Activated CD8-positive, alpha-beta memory T cell treated with anti-CD3 and anti-CD28 coated beads, Interleukin-2, amount 50 U/mL, for 24 hours (primary cell): ENCODE results near the gene SOX9.
"Not testable (repeated sequence)": the region's sequence is repeated elsewhere in the genome, so short reads cannot be mapped to it uniquely, and the experiment has no call there.

Experiments
- DNase-seq: peaks from one replicate; pipeline ENCODE4 v3.0.0-alpha.2; 2020; ENCODE audit errors: extremely low read depth

Gene SOX9

DNA sequence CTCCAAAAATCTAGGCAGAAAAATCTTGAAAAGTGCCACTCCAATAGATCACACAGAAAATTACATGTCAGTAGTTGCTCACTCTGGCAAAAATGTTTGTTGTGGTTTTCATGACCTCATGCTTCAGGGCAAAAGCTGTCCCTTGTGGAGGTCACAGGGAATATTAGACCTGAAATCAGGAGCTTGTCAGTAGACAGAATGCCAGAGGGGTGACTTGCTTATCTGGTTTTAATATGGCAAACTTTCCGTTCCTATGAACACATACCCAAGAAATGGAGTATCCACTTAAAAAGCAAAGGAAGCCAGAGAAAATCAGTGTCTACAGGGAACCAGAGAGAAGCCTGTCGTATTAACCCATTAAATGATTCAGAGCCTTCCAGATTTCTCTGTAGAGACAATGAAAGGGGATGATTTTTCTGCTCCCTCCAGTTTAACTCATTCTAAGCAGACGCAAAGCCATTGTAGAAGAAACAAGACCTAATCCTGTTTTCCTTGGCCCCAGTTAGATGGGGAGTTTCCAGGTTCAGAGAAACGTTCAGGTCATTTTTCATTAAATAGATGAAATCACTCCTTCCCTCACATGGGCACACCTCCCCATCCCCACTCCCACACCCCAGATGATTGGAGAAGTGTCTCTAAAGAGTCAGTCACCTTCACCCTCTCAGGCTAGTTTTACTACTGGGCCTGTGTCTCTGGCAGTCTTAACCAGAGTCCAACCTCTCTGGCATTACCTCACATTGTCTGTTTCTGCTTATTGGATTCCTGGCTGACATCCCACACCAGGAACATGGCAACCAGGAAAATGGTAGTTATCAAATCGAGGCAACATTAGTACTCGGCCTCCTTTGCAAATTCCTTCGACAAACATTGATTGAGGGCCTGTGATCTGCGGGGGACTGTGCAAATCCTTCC lies 6.0 kb downstream of the SOX9 start:
- no peak for DNase-seq

DNA sequence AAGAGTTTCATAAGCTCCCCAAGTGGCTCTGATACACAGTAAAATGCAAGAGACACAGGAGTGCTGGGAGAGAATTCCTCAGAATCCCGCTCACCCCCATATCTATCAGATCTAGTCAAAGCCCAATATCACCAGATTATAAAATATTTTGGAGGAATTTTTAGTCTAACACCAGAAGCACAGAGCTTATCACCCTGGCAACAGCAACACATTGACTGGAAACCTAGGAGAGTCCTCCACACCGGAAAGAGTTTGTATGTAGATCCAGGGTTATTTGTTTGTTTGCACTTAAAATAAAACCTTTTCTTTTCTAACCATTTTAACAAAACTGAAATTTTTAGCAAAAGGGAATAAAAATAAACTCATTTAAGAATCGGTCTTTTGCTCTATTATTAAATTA lies 7.2 kb downstream of the SOX9 start:
- DNase-seq, result no peak

DNA sequence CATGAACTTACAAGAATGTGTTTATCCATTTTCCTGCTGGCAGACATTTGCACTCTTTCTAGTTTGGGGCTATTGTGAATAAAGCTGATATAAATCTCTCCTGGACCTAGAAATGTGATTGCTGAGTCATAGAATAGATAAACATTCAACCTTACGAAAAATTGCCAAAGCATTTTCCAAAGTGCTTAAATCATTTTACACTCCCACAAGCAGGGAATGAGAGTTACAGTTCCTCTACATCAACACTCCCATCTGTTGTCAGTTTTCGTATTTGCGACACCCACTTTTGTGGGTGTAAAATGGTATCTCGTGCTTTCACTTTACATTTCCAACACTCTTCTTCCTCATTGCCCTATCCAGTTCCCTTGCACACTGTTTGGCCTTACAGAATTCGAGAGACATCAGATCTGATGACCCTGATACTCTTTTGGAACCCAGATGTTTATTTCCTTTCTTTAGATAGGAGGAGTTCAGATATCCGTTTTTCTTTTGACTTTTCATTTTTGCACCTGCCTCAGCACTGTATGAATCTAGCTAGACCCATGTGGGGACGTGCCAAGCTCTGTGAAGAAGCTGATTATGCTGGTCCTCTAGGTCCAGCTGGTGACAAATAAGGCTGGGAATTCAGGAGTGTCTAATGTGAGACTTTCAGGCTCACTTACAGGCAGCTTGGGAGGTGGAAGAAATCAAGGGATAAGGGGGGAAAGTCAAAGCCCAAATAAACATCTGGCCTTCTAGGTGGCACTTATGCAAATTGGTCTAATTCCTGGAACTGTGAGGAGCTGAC lies 14.0 kb downstream of the SOX9 start:
- no peak for DNase-seq

DNA sequence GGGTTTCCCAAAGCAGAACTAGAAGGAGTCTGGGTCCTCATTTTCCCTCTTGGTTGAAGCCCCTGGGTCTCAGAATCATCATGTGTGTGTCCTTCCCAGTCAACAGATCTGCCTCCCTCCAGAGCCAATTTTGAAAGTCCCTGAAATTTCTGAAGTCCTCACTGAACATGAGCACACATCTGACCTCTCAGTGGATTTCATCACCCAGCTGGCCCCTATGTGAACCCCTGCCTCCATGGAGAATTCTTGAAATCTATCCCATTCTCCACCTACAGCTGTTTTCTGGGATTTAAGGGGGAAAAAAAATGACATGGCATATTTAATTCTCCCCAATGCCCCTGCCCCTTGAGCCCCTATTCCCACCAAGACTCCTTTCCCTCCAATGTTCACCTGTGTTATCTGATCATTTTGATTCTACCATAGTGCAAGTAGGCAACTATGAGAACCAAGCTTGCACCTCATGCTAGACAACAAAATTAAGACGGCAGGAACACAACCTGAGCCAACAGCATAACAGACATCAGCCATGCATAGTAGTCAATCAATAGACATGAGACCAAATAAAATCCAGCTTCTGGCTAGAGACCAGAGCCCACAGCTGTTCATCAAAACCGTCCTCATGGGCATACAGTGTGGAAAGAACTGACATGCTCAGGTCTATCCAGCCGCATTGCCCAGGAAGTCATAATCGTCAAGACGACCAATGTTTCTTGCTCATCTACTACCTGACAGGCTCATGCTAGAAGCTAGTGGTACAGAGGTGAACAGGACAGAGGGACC lies 14.9 kb downstream of the SOX9 start:
- no peak for DNase-seq

DNA sequence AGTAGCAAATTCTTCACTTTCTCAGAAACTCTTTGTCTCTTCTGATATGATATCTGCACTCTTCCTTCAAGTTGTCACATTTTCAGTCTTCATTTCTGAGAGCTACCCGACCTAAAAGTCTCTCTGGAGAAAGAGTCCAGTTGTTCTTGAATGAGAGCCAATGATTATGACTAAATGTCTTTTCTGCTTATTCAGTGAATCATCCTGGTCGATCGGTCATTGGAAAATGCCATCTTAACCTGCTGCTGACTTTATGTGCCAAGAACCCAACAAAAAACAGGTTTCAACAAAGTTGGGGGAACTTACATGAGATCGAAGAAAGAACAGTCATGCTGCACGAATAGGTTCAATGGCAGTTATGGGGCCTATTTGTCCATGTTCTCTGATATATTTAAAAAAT lies 15.9 kb downstream of the SOX9 start:
- no peak for DNase-seq

DNA sequence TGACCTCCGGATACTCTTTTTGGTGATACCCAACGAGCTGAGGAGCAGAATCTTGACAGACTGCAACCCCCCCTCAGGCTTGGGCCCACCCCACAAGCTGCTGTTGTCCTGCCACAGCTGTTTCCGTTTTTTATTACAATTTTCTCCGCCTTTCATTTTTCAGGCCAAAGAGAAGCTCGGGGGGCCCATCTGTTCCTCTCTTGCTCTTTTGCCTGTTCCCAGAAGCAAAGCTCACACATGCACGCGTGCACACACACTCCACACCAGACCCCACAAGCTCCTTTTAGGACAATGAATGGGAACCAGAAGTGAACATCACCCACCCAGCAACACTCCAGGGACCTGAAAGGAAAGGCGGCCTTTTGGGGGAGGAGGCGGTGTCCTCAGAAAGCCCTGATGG lies 16.3 kb downstream of the SOX9 start:
- no peak for DNase-seq

DNA sequence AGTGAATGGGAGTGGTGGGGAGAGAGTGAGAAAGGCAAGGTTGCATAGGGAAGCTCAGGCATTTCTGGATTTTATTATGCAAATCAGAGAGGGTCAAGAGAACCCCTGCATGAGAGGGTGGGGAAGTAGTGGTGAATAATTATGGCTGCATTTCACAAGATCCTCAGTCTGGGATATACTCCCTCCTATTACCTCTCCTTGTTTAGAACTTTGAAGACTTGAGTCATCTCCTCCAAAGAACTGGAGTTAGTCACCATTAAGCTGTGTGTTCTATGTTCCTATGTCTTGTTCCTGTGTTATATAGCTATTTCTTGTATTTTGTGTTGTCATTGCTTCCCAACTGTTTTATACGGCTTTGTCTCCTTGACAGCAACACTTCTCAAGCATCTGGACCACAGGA lies 18.4 kb downstream of the SOX9 start:
- no peak for DNase-seq

DNA sequence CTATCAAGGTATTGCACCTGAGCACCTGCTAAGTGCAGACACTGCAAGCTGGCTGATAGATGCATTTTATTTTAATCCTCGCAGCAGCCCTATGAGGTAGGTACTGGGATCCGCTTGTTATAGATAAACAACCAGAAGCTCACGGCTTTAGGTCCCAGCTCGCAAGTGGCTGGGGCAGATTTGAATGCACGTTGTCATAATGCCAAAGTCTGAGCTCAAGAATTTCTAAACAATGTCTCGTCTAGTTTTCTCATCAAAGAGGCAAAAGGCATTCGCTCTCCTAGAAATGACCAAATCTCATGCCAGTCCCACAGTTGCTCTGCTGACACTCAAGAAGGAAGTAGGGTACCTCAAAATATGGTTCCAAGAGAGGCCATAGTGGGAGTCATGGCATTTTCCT lies 20.5 kb downstream of the SOX9 start:
- DNase-seq, result no peak

DNA sequence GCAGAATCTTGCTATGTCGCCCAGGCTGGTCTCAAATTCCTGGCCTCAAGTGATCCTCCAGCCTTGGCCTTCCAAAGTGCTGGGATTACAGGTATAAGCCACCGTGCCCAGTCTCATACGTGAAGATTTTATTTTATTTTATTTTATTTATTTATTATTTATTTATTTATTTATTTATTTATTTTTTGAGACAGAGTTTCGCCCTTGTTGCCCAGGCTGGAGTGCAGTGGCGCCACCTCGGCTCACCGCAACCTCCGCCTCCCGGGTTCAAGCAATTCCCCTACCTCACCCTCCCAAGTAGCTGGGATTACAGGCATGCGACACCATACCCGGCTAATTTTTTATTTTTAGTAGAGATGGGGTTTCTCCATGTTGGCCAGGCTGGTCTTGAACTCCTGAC lies 21.3 kb downstream of the SOX9 start:
- not testable (repeated sequence) for DNase-seq

DNA sequence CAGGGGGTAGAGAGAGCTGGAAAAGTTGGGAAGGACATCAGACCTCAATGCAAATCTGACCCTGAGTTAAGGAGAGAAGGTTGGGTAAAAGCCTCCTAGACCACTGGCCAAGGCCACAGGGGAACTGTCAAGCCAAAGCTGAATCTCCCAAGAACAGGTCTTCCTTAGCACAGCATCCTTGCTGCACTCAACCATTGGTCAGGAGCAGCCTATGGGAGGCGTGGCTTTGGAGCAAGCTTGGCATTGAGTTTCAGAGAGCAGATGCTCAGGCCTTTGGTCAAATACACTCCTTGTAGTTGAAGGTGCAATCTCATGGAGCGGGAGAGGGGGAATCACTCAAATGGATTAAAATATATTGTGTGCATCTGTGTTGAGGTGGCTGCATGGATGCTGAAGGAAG lies 21.8 kb downstream of the SOX9 start:
- no peak for DNase-seq

DNA sequence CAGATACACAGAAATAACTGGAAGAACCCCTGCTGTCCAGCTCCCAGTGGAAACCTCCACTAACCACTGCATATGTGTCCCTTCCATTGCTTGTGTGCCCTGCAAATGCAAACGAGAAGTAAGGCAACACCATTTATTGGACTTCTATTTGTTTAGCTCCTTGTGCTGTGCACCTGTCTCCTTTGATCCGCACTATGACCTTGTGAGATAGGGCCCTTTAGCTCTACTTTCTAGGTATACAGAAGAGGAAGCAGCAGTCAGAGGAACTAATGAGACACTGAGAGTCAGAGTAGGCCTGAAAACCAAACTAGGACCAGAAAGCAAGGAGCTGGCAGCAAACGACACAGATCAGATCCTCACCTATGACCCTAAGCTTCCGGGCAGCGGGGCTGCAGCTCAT lies 22.4 kb downstream of the SOX9 start:
- DNase-seq, result no peak

DNA sequence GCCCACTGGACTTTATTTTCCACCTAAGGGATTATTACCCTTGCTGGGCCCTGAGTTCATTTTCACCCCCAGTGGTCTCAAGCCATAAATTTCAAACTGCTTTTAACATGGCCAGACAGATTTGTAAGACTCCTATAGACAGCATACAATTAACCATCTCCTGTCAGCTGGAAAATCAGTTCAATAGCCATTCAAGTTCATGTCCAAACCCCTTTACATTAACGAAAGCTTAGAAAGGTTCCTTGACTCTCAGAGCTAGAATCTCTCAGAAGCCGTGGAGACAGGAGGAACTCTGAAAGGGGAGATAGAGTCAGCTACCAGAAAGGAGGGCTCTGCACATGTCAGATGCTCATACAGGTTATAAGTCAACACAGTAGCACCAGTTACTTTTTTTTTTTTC lies 23.3 kb downstream of the SOX9 start:
- no peak for DNase-seq

DNA sequence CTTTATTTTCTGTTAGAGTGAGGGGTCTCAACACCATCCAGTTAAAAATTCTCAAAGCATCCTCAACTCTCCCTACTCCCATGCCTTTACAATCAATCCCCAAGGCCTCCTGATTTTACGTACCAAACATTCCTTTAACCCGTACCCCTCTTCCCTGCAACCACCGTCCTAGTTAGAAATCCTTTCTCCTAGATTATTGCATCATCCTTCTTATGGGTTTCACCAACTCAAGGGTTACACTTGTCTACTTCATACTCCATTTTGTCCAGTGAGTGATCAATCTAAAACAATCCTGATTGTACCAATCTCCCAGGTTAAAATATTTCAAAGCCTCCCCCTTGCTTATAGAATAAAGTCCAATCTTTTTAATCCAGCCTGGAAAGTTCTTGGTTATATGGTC lies 24.7 kb downstream of the SOX9 start:
- DNase-seq, result no peak

DNA sequence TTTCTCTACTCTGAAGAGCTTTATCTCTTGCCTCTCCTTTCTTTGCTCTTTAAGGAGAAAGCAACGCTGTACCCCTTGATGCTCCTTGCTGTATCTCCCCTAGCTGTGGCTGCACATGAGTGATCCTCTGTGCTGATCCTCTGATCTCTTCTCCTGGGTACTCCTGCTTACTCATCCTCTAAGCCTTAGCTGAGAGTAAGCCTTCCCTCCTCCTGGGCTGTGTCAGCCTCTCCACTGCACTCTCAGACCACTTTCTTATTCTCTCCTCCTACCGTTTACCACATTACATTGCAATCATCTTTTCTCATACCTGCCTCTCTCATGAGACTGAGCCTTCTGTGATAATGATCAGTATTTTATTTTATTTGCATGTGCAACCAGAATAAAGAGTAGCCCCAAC lies 25.1 kb downstream of the SOX9 start:
- DNase-seq, result no peak

DNA sequence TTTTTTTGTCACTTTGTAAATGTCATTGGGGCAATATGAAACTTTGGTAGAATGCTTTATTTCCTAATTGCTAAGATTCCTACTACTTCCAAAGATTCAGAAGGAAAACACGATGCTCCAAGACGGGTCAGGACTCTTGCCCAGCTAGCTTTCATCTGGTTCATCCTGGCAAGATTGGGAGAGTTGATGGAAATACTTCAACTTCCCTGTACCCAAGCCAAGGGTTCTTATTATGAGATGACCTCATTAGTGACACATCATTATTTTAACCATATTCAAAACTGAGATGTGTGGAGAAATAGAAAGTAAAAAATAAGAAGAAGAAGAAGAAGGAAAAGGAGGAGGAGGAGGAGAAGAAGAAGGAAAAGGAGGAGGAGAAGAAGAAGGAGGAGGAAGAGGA lies 25.6 kb downstream of the SOX9 start:
- no peak for DNase-seq

DNA sequence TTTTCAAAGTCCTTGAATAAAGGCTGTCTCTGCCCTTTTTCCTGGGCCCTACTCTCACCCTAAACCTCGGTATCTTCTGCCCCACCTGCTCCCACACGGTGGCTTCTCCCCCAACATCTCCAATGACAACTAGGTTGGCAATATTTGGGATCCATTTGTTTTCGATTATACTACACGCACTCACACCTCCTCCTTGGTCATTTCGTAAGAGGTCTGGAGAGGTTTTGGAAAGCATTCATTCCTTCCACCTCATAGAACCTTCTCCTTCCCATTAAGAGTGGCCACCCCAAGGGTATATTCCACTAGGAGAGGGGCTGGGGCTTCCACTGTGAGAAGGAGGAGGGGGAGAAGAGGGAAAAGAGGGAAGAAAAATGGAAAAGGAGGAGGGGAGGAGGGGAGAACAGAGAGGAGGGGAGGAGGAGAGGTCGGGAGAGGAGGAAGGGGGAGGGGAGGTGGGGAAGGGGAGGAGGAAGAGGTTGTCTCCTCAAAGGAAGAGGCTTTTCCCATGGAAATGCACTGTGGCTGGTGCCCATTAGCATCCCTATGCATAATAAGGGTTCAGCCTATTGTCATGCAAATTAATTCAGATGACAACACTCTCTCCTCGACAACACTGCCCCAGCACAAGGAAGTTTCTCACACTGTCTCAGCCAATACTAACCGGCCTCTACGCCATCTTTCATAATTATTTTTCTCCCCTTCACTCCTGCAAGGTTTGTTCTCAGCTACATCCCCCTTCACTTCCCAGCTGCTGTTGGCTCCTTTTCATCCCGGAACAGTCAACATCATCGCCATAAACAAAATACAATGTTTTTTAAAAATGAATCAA lies 30.0 kb downstream of the SOX9 start:
- no peak for DNase-seq

DNA sequence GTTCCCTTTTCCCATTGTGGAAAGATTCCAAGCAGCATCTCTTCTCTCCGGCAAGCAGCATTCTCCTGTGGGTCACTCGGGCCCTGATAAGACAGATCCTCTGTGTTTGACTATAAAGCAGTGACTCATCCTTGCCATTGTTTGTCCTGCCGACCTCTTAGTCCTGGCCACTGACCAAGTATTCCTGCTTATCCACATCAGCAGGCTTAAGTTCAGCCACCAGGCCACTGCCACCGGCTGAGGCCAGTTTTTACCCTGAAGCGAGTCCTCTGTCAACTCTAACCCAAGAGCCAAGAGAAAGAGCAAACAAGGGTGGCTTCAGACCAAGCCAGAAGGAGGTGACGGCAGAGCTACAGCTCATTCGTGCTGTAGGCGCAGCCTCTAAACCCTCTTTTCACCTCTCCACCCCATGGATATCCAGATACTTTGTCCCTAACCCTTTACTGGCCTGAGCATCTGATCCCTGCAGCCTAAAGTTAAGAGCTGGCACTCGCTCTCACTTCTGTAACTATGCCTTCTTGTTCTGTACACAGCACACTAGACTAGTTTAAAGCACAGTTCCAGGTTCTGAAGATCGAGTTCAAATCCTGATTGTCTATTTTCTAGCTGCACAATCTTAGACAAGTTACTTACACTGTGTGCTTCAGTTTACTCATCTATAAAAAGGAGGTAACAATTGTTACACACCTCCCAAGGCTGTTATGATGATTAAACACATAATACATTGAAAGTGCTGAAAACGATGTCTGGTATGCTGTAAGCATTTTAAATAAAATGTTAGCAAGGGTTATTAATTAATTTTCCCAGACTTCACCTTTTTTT lies 31.0 kb downstream of the SOX9 start:
- no peak for DNase-seq

DNA sequence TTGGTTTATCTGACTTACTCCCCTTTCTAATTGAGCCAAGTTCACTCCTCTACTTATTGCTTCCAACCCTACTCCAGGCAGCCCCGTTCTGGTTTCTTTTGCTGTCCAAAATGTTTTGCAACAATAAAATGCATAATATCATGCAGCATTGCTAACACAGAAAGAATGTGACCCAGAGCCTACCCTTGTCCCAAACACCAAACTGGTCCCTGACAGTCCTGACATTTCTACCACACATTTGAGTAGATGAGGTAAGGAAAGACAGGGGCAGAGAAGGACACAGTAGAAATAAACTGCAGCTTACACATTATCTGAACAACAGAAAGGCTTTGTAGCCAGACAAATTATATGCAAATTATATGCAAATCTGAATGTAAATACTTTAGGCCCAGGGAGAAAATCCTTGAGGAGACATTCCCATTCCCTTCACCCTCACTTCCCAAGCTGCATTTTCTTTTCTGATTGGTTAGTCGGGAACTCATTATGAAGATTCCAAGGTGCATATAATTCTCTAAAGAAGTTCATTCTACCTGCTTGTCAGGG lies 31.6 kb downstream of the SOX9 start:
- DNase-seq, result no peak

DNA sequence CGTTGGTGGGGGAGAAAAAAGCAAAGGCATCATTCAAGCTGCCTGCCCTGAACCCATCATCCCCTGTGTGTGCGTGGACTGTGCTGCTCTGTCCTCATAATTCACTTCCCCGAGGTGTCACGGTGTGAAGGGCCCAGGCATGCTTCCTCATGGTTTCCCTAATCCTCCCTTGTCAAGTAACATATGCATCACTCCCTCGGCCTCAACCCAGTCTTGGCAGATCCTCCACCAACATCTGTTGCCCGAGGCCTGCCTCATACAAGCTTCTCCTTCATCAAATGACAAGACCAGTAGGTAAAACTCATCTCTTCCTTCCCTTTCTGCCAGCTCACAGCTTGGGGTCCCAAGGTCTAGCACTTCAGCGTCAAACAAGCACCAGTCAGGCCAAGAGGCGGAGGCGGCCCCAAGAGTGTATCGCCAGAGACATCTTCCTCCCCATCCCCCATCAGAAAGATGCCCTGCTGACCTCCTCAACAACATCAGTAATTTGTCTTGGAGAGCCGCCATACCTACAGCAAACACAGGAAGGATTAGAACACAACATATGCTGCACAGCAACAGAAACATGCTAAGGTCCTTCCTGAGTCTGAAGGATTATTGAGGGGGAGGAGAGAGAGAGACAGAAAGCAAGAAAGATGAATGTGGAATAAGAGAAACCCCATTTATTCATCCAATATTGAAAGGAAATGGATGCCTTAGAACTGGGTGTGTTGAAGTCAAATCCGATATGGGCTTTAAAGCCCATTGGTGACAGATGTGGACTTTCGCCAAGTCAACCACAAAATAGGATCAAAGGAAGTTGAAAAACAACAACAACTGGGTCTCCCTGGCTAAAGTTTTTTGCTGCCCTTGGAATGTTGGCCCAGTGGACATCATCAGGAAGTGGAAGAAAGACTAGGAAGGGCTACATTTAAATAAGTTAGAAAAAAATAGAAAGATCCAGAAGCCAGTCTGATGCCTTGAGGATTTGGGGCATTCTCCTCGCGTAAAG lies 38.4 kb downstream of the SOX9 start:
- DNase-seq, result no peak
